Right forelimb (tissue), 1 donor: ENCODE data around the gene GLIS2.

Source experiments
- DNase-seq: peaks from one replicate; pipeline ENCODE4 v3.0.0-alpha.2; 2018

The GLIS2 gene

GRCh38 chr16:4385789-4386450 is 70.1 kb downstream of the GLIS2 start:
- DNase-seq, result peak; percentile 76

GRCh38 chr16:4386451-4386805 is 70.6 kb downstream of the GLIS2 start:
- DNase-seq, result peak; percentile 65

- DNase-seq, result peak; percentile 46
Measured at GRCh38 chr16:4386951-4387565, 71.2 kb downstream of the GLIS2 start.

DNA sequence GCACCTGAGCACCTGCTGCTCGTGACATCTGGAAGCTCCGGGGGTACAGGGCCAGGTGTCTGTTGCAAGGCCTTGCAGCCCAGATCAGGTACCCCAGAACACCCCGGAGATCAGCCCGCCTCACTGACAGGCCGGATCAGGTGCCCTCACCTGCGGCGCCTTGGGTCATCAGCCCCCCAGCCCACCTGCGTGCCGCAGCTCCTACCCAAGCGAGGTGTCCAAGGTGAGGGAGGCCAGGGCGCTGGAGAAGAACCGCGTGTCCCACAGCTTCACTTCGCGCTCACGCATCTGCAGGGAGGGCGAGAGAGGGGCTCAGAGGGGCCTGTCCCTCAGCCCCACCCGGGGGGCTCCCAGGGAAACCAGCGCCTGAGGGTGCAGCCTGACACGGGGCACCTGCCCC is 71.9 kb downstream of the GLIS2 start:
- no peak for DNase-seq

- peak; percentile 45 for DNase-seq
Measured at GRCh38 chr16:4388271-4389021, 72.6 kb downstream of the GLIS2 start.
